B cell (primary cell): ENCODE results near the gene PSMC5.

Source experiments
- EZH2 ChIP-seq: IDR thresholded peaks from 2 replicates; pipeline ENCODE4 v1.6.1; 2012; ENCODE audit warnings: borderline replicate concordance, low read depth, mild to moderate bottlenecking, moderate library complexity, low read length; ENCODE audit not compliant: insufficient read depth, poor library complexity, severe bottlenecking
- TF ChIP-seq, protein P1 (sequence below): fragments of 200-600 bp; IDR thresholded peaks from one replicate; pipeline ENCODE4 v1.8.0; 2022; ENCODE audit warnings: antibody characterized with exemption, mild to moderate bottlenecking

DNA sequence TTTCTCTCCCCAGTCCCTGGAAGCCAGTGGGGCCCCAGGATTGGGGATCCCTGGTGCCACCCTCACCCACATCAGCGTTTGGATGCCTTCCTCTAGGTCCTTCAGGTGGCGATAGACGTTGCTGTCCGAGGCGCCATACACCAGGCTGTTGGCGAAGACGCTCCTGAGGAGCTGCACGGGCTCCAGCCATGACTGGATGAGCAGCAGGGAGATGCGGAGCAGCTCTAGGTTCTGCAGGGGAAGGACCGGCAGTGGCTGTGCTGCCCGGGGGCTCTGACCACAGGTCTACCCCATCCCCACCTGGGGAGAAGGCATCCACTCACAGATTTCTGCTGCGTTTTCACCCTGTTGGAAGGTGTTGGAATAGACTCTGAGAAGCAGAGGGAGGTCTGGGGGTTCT is 53.5 kb downstream of the PSMC5 start:
- TF ChIP-seq, protein P1, sequence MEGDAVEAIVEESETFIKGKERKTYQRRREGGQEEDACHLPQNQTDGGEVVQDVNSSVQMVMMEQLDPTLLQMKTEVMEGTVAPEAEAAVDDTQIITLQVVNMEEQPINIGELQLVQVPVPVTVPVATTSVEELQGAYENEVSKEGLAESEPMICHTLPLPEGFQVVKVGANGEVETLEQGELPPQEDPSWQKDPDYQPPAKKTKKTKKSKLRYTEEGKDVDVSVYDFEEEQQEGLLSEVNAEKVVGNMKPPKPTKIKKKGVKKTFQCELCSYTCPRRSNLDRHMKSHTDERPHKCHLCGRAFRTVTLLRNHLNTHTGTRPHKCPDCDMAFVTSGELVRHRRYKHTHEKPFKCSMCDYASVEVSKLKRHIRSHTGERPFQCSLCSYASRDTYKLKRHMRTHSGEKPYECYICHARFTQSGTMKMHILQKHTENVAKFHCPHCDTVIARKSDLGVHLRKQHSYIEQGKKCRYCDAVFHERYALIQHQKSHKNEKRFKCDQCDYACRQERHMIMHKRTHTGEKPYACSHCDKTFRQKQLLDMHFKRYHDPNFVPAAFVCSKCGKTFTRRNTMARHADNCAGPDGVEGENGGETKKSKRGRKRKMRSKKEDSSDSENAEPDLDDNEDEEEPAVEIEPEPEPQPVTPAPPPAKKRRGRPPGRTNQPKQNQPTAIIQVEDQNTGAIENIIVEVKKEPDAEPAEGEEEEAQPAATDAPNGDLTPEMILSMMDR: no peak
- no peak for TF ChIP-seq EZH2
